Thyroid gland (tissue), 4 donors: ENCODE data around the gene FHDC1.
A peak's percentile ranks its signal among the peaks of the same experiment; 100 is the strongest.

Experiments
- CTCF ChIP-seq, 6 experiments: fragments of 200-600 bp in 3 of 6; fragments of 450-650 bp in 3 of 6; sonication (generic) in 3 of 6; IDR thresholded peaks; one replicate each; pipeline ENCODE4 v1.5.1; 2016 to 2019; ENCODE audit warnings: antibody characterized with exemption in 6 of 6, mild to moderate bottlenecking in 2 of 6, inconsistent platforms in 1 of 6, moderate library complexity in 1 of 6
- POLR2A ChIP-seq, 2 donors: fragments of 450-650 bp; IDR thresholded peaks; one replicate each; pipeline ENCODE4 v1.6.1; 2017; ENCODE audit warnings: antibody characterized with exemption in 2 of 2, mild to moderate bottlenecking in 2 of 2, moderate library complexity in 1 of 2

- TF ChIP-seq CTCF (IDR thresholded peaks at IDR 0.05), result peak in 3 of 6 experiments; percentile 8 to 31 (median 12)
- TF ChIP-seq POLR2A (IDR thresholded peaks at IDR 0.05), result peak; percentile 51 to 97
These were observed at the start of gene FHDC1 for GRCh38 chr4:152935631-152936445.
